Measurements from ENCODE around the gene ARF1. TPM values are rescaled to one million over a fixed set of nuclear protein-coding genes. Genes with fewer than 3 reads are reported as not detected.

Gene ARF1
- total RNA-seq, 1 donor from 2014 or later, result 404 TPM

GRCh38 chr1:228077565-228078330 is 4.8 kb upstream of the ARF1 start:
- no peaks in the 10 kb centered on the region for H3K27me3 Mint-ChIP-seq (ENCODE audit: insufficient read depth)
- peaks cover 5% of the 10 kb centered on the region for H3K36me3 Mint-ChIP-seq (ENCODE audit: low read depth)
- intact Hi-C loops (cut with micrococcal nuclease), result no loop called here
- H3K27ac Mint-ChIP-seq, result no peak overlapping the region
- DNase-seq (ENCODE audit: low spot score), result no peak
- peaks cover 4% of the 10 kb centered on the region for H3K4me1 Mint-ChIP-seq (ENCODE audit: low read depth)
- no peaks in the 10 kb centered on the region for H3K9me3 Mint-ChIP-seq
- H3K4me3 Mint-ChIP-seq, result no peak overlapping the region

GRCh38 chr1:228079013-228079412 is 3.5 kb upstream of the ARF1 start:
- peaks cover 6% of the 10 kb centered on the region for H3K4me1 Mint-ChIP-seq (ENCODE audit: low read depth)
- DNase-seq (ENCODE audit: low spot score), result no peak
- H3K27ac Mint-ChIP-seq, result no peak overlapping the region
- peaks cover 12% of the 10 kb centered on the region for H3K36me3 Mint-ChIP-seq (ENCODE audit: low read depth)
- H3K27me3 Mint-ChIP-seq (ENCODE audit: insufficient read depth), result no peaks in the 10 kb centered on the region
- H3K4me3 Mint-ChIP-seq, result no peak overlapping the region
- no peaks in the 10 kb centered on the region for H3K9me3 Mint-ChIP-seq
- intact Hi-C loops (cut with micrococcal nuclease), result no loop called here

GRCh38 chr1:228079601-228080263 is 2.8 kb upstream of the ARF1 start:
- peaks cover 13% of the 10 kb centered on the region for H3K4me1 Mint-ChIP-seq (ENCODE audit: low read depth)
- no peaks in the 10 kb centered on the region for H3K27me3 Mint-ChIP-seq (ENCODE audit: insufficient read depth)
- peaks cover 18% of the 10 kb centered on the region for H3K36me3 Mint-ChIP-seq (ENCODE audit: low read depth)
- H3K9me3 Mint-ChIP-seq, result no peaks in the 10 kb centered on the region
- intact Hi-C loops (cut with micrococcal nuclease), result loop anchor here (10.0 kb wide), 1 partner anchor 315 kb away; no protein-coding TSS in a partner anchor
- no peak overlapping the region for H3K27ac Mint-ChIP-seq
- H3K4me3 Mint-ChIP-seq, result peak overlapping the region; percentile 25
- no peak for DNase-seq (ENCODE audit: low spot score)

GRCh38 chr1:228081144-228081543 is 1.4 kb upstream of the ARF1 start:
- Mint-ChIP-seq H3K4me3 (peak overlapping the region; percentile 88), H3K27ac (peak overlapping the region; percentile 81), H3K27me3 (ENCODE audit: insufficient read depth) (no peaks in the 10 kb centered on the region), H3K4me1 (ENCODE audit: low read depth) (peaks cover 27% of the 10 kb centered on the region), H3K9me3 (no peaks in the 10 kb centered on the region), H3K36me3 (ENCODE audit: low read depth) (peaks cover 25% of the 10 kb centered on the region)
- DNase-seq (ENCODE audit: low spot score), result no peak
- intact Hi-C loops (cut with micrococcal nuclease), result loop anchor here (10.0 kb wide), 1 partner anchor 316 kb away; no protein-coding TSS in a partner anchor

- no peaks in the 10 kb centered on the region for H3K27me3 Mint-ChIP-seq (ENCODE audit: insufficient read depth)
- peak overlapping the region; percentile 88 for H3K4me3 Mint-ChIP-seq
- H3K4me1 Mint-ChIP-seq (ENCODE audit: low read depth), result peaks cover 31% of the 10 kb centered on the region
- no peaks in the 10 kb centered on the region for H3K9me3 Mint-ChIP-seq
- peaks cover 28% of the 10 kb centered on the region for H3K36me3 Mint-ChIP-seq (ENCODE audit: low read depth)
- no peak for DNase-seq (ENCODE audit: low spot score)
- intact Hi-C loops (cut with micrococcal nuclease), result loop anchor here (1.0 to 10.0 kb wide), 13 partner anchors 22 to 539 kb away; partner anchors contain the start of genes C1orf35, GUK1, JMJD4 and MRPL55
- H3K27ac Mint-ChIP-seq, result peak overlapping the region; percentile 81
These were observed 812 bp upstream of the ARF1 start for GRCh38 chr1:228081578-228082213.

- intact Hi-C loops (cut with micrococcal nuclease), result loop anchor here (1.0 to 10.0 kb wide), 13 partner anchors 20 to 541 kb away; partner anchors contain the start of genes C1orf35, GUK1, JMJD4 and MRPL55
- peak; percentile 40 for DNase-seq (ENCODE audit: low spot score)
- H3K36me3 Mint-ChIP-seq (ENCODE audit: low read depth), result peaks cover 33% of the 10 kb centered on the region
- no peaks in the 10 kb centered on the region for H3K9me3 Mint-ChIP-seq
- peak overlapping the region; percentile 97 for H3K4me3 Mint-ChIP-seq
- no peaks in the 10 kb centered on the region for H3K27me3 Mint-ChIP-seq (ENCODE audit: insufficient read depth)
- peak overlapping the region; percentile 91 for H3K27ac Mint-ChIP-seq
- peaks cover 46% of the 10 kb centered on the region for H3K4me1 Mint-ChIP-seq (ENCODE audit: low read depth)
These were observed 686 bp downstream of the ARF1 start for GRCh38 chr1:228082918-228083870.

GRCh38 chr1:228083871-228084278 is 1.4 kb downstream of the ARF1 start:
- Mint-ChIP-seq H3K9me3 (no peaks in the 10 kb centered on the region), H3K27ac (peak overlapping the region; percentile 91), H3K36me3 (ENCODE audit: low read depth) (peaks cover 38% of the 10 kb centered on the region), H3K4me1 (ENCODE audit: low read depth) (peaks cover 52% of the 10 kb centered on the region), H3K27me3 (ENCODE audit: insufficient read depth) (no peaks in the 10 kb centered on the region), H3K4me3 (peak overlapping the region; percentile 97)
- intact Hi-C loops (cut with micrococcal nuclease), result loop anchor here (10.0 kb wide), 1 partner anchor 319 kb away; no protein-coding TSS in a partner anchor
- DNase-seq (ENCODE audit: low spot score), result no peak

- DNase-seq (ENCODE audit: low spot score), result no peak
- peak overlapping the region; percentile 91 for H3K27ac Mint-ChIP-seq
- intact Hi-C loops (cut with micrococcal nuclease), result loop anchor here (10.0 kb wide), 1 partner anchor 320 kb away; no protein-coding TSS in a partner anchor
- H3K27me3 Mint-ChIP-seq (ENCODE audit: insufficient read depth), result no peaks in the 10 kb centered on the region
- peaks cover 56% of the 10 kb centered on the region for H3K4me1 Mint-ChIP-seq (ENCODE audit: low read depth)
- H3K4me3 Mint-ChIP-seq, result peak overlapping the region; percentile 97
- peaks cover 40% of the 10 kb centered on the region for H3K36me3 Mint-ChIP-seq (ENCODE audit: low read depth)
- no peaks in the 10 kb centered on the region for H3K9me3 Mint-ChIP-seq
These were observed 1.8 kb downstream of the ARF1 start for GRCh38 chr1:228084325-228084724.

- Mint-ChIP-seq H3K4me3 (peak overlapping the region; percentile 97), H3K36me3 (ENCODE audit: low read depth) (peaks cover 41% of the 10 kb centered on the region), H3K4me1 (ENCODE audit: low read depth) (peaks cover 60% of the 10 kb centered on the region), H3K27ac (peak overlapping the region; percentile 82), H3K9me3 (no peaks in the 10 kb centered on the region), H3K27me3 (ENCODE audit: insufficient read depth) (no peaks in the 10 kb centered on the region)
- intact Hi-C loops (cut with micrococcal nuclease), result loop anchor here (10.0 kb wide), 1 partner anchor 320 kb away; no protein-coding TSS in a partner anchor
- no peak for DNase-seq (ENCODE audit: low spot score)
These were observed 2.3 kb downstream of the ARF1 start for GRCh38 chr1:228084797-228085196.

- Mint-ChIP-seq H3K9me3 (no peaks in the 10 kb centered on the region), H3K4me3 (peak overlapping the region; percentile 97), H3K27me3 (ENCODE audit: insufficient read depth) (no peaks in the 10 kb centered on the region), H3K4me1 (ENCODE audit: low read depth) (peaks cover 65% of the 10 kb centered on the region), H3K27ac (peak overlapping the region; percentile 82), H3K36me3 (ENCODE audit: low read depth) (peaks cover 44% of the 10 kb centered on the region)
- intact Hi-C loops (cut with micrococcal nuclease), result loop anchor here (10.0 kb wide), 1 partner anchor 321 kb away; no protein-coding TSS in a partner anchor
- no peak for DNase-seq (ENCODE audit: low spot score)
These were observed 2.9 kb downstream of the ARF1 start for GRCh38 chr1:228085287-228085951.

GRCh38 chr1:228087771-228088251 is 5.3 kb downstream of the ARF1 start:
- no peaks in the 10 kb centered on the region for H3K9me3 Mint-ChIP-seq
- no peaks in the 10 kb centered on the region for H3K27me3 Mint-ChIP-seq (ENCODE audit: insufficient read depth)
- peak overlapping the region; percentile 73 for H3K27ac Mint-ChIP-seq
- H3K4me3 Mint-ChIP-seq, result peak overlapping the region; percentile 34
- intact Hi-C loops (cut with micrococcal nuclease), result loop anchor here (10.0 kb wide), 1 partner anchor 323 kb away; no protein-coding TSS in a partner anchor
- H3K36me3 Mint-ChIP-seq (ENCODE audit: low read depth), result peaks cover 62% of the 10 kb centered on the region
- DNase-seq (ENCODE audit: low spot score), result no peak
- H3K4me1 Mint-ChIP-seq (ENCODE audit: low read depth), result peaks cover 82% of the 10 kb centered on the region
